Thyroid gland (tissue), 4 donors: Measurements from ENCODE around the gene COL25A1.
"Not testable (repeated sequence)": the region's sequence is repeated elsewhere in the genome, so short reads cannot be mapped to it uniquely, and the experiment has no call there.

Source experiments
- POLR2A ChIP-seq, 2 donors: fragments of 450-650 bp; IDR thresholded peaks; one replicate each; pipeline ENCODE4 v1.6.1; 2017; ENCODE audit warnings: antibody characterized with exemption in 2 of 2, mild to moderate bottlenecking in 2 of 2, moderate library complexity in 1 of 2
- TF ChIP-seq, protein P1 (sequence below), 6 experiments: fragments of 200-600 bp in 3 of 6; fragments of 450-650 bp in 3 of 6; sonication (generic) in 3 of 6; IDR thresholded peaks; one replicate each; pipeline ENCODE4 v1.5.1; 2016 to 2019; ENCODE audit warnings: antibody characterized with exemption in 6 of 6, mild to moderate bottlenecking in 2 of 6, inconsistent platforms in 1 of 6, moderate library complexity in 1 of 6

DNA sequence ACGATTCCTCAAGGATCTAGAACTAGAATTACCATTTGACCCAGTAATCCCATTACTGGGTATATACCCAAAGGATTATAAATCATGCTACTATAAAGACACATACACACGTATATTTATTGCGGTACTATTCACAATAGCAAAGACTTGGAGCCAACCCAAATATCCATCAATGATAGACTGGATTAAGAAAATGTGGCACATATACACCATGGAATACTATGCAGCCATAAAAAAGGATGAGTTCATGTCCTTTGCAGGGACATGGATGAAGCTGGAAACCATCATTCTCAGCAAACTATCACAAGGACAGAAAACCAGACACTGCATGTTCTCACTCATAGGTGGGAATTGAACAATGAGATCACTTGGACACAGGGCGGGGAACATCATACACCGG is 368.5 kb downstream of the COL25A1 start:
- TF ChIP-seq, protein P1, sequence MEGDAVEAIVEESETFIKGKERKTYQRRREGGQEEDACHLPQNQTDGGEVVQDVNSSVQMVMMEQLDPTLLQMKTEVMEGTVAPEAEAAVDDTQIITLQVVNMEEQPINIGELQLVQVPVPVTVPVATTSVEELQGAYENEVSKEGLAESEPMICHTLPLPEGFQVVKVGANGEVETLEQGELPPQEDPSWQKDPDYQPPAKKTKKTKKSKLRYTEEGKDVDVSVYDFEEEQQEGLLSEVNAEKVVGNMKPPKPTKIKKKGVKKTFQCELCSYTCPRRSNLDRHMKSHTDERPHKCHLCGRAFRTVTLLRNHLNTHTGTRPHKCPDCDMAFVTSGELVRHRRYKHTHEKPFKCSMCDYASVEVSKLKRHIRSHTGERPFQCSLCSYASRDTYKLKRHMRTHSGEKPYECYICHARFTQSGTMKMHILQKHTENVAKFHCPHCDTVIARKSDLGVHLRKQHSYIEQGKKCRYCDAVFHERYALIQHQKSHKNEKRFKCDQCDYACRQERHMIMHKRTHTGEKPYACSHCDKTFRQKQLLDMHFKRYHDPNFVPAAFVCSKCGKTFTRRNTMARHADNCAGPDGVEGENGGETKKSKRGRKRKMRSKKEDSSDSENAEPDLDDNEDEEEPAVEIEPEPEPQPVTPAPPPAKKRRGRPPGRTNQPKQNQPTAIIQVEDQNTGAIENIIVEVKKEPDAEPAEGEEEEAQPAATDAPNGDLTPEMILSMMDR (IDR thresholded peaks at IDR 0.05): not testable (repeated sequence)
- not testable (repeated sequence) for TF ChIP-seq POLR2A (IDR thresholded peaks at IDR 0.05)
